GM21526 (cell line): ENCODE data around the gene TNFRSF8.

Experiments used
- ATAC-seq: cut with Tn5 transposase; IDR thresholded peaks from one replicate; pipeline ENCODE4 v1.9.1; 2021; ENCODE audit warnings: moderate library complexity; ENCODE audit not compliant: unreplicated experiment, low FRiP score

Gene TNFRSF8

GRCh38 chr1:12151465-12151864 is 88.4 kb downstream of the TNFRSF8 start:
- no peak for ATAC-seq

- ATAC-seq: peak; percentile 66
Measured at GRCh38 chr1:12152113-12152891, 89.2 kb downstream of the TNFRSF8 start.

GRCh38 chr1:12153181-12153785 is 90.2 kb downstream of the TNFRSF8 start:
- no peak for ATAC-seq

DNA sequence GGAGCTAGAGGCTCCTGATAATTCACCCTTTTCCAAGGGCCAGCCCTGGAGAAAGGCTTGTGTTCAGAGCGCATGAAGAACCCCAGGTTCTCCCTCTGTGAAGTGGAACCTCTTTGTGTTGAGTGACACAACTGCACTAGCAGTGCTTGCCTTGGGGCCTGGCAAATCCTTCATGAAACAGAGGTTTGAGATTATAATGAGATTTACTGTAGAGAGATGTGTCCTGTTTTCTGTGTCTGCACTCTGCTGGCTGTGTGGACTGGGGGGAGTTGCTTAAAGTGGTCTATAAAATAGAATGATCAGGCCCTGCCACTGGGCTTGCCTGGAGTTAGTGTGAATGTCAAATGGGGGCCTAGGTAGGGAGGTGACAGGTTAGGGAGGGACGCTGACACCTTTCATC is 92.2 kb downstream of the TNFRSF8 start:
- ATAC-seq: no peak

GRCh38 chr1:12157366-12158231 is 94.5 kb downstream of the TNFRSF8 start:
- no peak for ATAC-seq

DNA sequence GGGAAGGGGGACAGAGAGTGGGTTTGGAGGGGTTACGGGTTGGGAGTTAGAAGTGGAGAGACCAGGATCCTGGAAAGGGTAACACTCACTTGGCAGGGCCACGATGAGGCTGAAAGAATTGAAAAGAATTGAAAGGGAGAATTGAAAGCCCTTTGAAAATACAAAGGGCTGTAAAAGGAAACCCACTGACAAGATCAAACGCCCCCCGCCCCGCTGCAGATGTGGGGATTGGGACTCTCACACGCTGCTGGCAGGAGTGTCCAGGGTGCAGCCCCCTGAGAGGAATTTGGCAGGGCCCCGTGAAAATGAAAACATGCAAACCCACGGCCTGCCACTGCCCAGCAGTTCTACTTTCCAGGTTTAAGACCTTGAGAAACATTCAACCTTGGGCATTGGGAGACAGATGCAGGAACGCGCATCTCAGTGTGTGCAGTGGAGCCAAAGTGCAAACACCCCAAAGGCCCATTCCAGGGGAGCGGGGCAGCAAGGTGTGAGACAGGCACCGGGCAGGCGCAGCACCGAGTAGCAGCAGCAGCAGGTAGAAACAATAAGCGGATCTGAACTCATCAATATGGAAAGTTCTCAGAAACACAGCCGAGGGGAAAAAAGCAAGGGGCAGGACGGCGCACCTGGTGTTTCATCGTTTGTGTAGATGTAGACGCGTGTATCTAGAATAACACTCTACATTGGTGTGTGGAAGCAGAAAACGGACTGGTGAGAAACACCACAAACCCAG is 95.4 kb downstream of the TNFRSF8 start:
- no peak for ATAC-seq

GRCh38 chr1:12159816-12160215 is 96.7 kb downstream of the TNFRSF8 start:
- no peak for ATAC-seq

GRCh38 chr1:12161324-12161661 is 98.2 kb downstream of the TNFRSF8 start:
- no peak for ATAC-seq

GRCh38 chr1:12161662-12162458 is 98.8 kb downstream of the TNFRSF8 start:
- ATAC-seq: peak; percentile 62

- ATAC-seq: no peak
Measured at GRCh38 chr1:12162459-12163137, 99.5 kb downstream of the TNFRSF8 start.

DNA sequence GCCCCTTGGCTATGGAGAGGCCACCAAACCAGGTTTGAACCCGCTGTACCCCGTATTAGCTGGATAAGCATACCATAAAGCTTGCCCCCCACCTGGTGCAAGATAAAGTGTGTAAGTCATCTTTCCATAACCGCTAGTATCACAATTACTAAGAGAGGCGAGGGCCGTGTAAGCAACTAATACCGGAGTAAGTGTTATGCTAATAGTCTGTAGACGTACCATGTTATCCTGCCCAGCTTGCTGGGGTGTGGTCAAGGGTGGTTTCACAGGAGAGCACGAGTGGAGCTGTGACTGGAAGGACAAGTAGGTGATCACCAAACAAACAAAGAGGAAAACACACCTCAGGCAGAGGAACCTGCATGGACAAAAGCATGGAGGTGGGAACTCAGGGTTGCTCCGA is 100.1 kb downstream of the TNFRSF8 start:
- no peak for ATAC-seq

GRCh38 chr1:12164210-12164609 is 101.1 kb downstream of the TNFRSF8 start:
- ATAC-seq: no peak

GRCh38 chr1:12165342-12165741 is 102.2 kb downstream of the TNFRSF8 start:
- ATAC-seq: no peak

- ATAC-seq: peak; percentile 32
Measured at GRCh38 chr1:12166834-12167492, 103.9 kb downstream of the TNFRSF8 start, which contains the start of gene TNFRSF1B. TSS of gene TNFRSF1B (plus strand) at chr1:12166991. CDS start at chr1:12167092, 101 bp downstream.

- peak; percentile 3 for ATAC-seq
Measured at GRCh38 chr1:12167493-12168429, 104.7 kb downstream of the TNFRSF8 start.

- no peak for ATAC-seq
Measured at GRCh38 chr1:12168451-12169160, 105.5 kb downstream of the TNFRSF8 start.
